Measurements from ENCODE around the gene CDON.

CDON gene

GRCh38 chr11:125938418-125938817 is 124.2 kb downstream of the CDON start:
- H3K4me1 ChIP-seq (ENCODE audit: insufficient read depth, low read length, poor library complexity, severe bottlenecking): no peaks in the 10 kb centered on the region
- H3K79me2 ChIP-seq (ENCODE audit: insufficient read depth, low read length): no peaks in the 10 kb centered on the region
- no peaks in the 10 kb centered on the region for H4K20me1 ChIP-seq (ENCODE audit: insufficient read depth, low read length, poor library complexity, severe bottlenecking)
- no peaks in the 10 kb centered on the region for H3K9me3 ChIP-seq (ENCODE audit: insufficient read depth, low read depth, low read length)
- no peak overlapping the region for H3K9ac ChIP-seq (ENCODE audit: low read depth, low read length, poor library complexity, severe bottlenecking)
- peaks cover 13% of the 10 kb centered on the region for H3K27me3 ChIP-seq (ENCODE audit: insufficient read depth, low read length, poor library complexity, severe bottlenecking)
- H2AFZ ChIP-seq (ENCODE audit: low read length): peak overlapping the region; percentile 98
- H3K36me3 ChIP-seq (ENCODE audit: insufficient read depth, low read length): no peaks in the 10 kb centered on the region
- no peaks in the 10 kb centered on the region for H3F3A ChIP-seq (ENCODE audit: low read depth)
- no peaks in the 10 kb centered on the region for H3K9me2 ChIP-seq (replicated peaks; ENCODE audit: low read depth, low read length)
- H3K4me3 ChIP-seq (ENCODE audit: low read length, poor library complexity, severe bottlenecking): no peak overlapping the region
- no peak overlapping the region for H3K4me2 ChIP-seq (ENCODE audit: low read depth, low read length, poor library complexity, severe bottlenecking)
- no peak for TF ChIP-seq EZH2phosphoT487 (IDR thresholded peaks at IDR 0.05; ENCODE audit: borderline replicate concordance)

DNA sequence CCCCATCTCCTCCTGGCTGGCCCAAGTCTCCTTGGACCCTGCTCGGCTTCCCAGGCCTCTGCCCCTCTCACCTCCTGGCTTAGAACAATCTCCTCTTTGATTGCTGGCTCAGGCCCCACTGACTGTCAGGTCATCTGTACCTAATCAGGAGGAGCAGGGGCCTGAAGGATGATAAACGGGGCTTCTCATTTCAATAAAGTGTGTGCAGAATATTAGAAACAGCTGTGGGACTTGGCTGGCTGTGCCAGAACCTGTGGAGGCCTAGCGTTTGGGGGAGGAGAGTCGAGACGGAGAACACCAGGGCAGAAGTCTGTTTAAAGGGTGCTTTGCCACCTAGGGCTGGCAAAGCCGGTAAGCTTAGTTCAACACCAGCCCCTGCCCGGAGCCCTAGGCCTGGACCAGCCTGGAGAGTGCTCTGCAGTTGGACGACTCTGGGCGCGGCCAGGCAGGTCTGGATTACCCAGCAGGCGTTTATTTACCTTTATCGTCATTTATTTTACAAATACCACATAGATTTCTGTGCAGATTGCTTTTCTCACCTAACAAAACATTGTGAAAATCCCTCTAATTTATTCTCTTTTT is 127.0 kb downstream of the CDON start:
- Histone ChIP-seq H3K9me2 (replicated peaks; ENCODE audit: low read depth, low read length) (no peaks in the 10 kb centered on the region), H3K4me3 (ENCODE audit: low read length, poor library complexity, severe bottlenecking) (no peak overlapping the region), H3K9ac (ENCODE audit: low read depth, low read length, poor library complexity, severe bottlenecking) (no peak overlapping the region), H2AFZ (ENCODE audit: low read length) (no peak overlapping the region), H3K27me3 (ENCODE audit: insufficient read depth, low read length, poor library complexity, severe bottlenecking) (peaks cover 18% of the 10 kb centered on the region), H3F3A (ENCODE audit: low read depth) (no peaks in the 10 kb centered on the region), H3K79me2 (ENCODE audit: insufficient read depth, low read length) (no peaks in the 10 kb centered on the region), H3K4me1 (ENCODE audit: insufficient read depth, low read length, poor library complexity, severe bottlenecking) (no peaks in the 10 kb centered on the region), H3K36me3 (ENCODE audit: insufficient read depth, low read length) (no peaks in the 10 kb centered on the region), H3K4me2 (ENCODE audit: low read depth, low read length, poor library complexity, severe bottlenecking) (no peak overlapping the region), H4K20me1 (ENCODE audit: insufficient read depth, low read length, poor library complexity, severe bottlenecking) (no peaks in the 10 kb centered on the region), H3K9me3 (ENCODE audit: insufficient read depth, low read depth, low read length) (no peaks in the 10 kb centered on the region)
- no peak for TF ChIP-seq CTCF (conservative IDR thresholded peaks at IDR 0.05; ENCODE audit: low read length)
- no peak for TF ChIP-seq EZH2phosphoT487 (IDR thresholded peaks at IDR 0.05; ENCODE audit: borderline replicate concordance)

DNA sequence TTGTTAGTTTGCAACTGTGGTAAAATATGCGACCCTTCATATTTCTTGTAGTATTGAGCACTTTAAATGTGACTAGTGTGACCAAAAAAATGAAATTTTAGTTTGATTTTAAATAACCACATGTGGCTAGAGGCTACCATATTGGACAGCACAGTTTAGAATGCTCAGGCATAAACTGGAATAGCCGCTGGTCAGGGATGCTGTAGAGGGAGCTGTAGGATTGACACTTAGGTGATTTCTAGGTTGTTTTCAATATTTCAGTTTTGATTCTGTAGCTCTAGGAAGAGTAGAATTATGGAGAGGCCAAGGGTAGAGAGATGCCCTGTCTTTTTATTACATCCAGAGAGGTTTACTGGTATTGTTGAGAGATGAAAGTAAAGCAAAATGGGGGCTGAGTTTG is 127.6 kb downstream of the CDON start:
- Histone ChIP-seq H3K36me3 (ENCODE audit: insufficient read depth, low read length) (no peaks in the 10 kb centered on the region), H3K4me2 (ENCODE audit: low read depth, low read length, poor library complexity, severe bottlenecking) (no peak overlapping the region), H3K9me2 (replicated peaks; ENCODE audit: low read depth, low read length) (no peaks in the 10 kb centered on the region), H3K9ac (ENCODE audit: low read depth, low read length, poor library complexity, severe bottlenecking) (no peak overlapping the region), H4K20me1 (ENCODE audit: insufficient read depth, low read length, poor library complexity, severe bottlenecking) (no peaks in the 10 kb centered on the region), H3F3A (ENCODE audit: low read depth) (no peaks in the 10 kb centered on the region), H2AFZ (ENCODE audit: low read length) (no peak overlapping the region), H3K27me3 (ENCODE audit: insufficient read depth, low read length, poor library complexity, severe bottlenecking) (peaks cover 18% of the 10 kb centered on the region), H3K79me2 (ENCODE audit: insufficient read depth, low read length) (no peaks in the 10 kb centered on the region), H3K4me1 (ENCODE audit: insufficient read depth, low read length, poor library complexity, severe bottlenecking) (no peaks in the 10 kb centered on the region), H3K9me3 (ENCODE audit: insufficient read depth, low read depth, low read length) (no peaks in the 10 kb centered on the region), H3K4me3 (ENCODE audit: low read length, poor library complexity, severe bottlenecking) (no peak overlapping the region)
- TF ChIP-seq CTCF (conservative IDR thresholded peaks at IDR 0.05; ENCODE audit: low read length) (0 out of 2 replicates have a peak, but pooled peaks have one; percentile 14), EZH2phosphoT487 (IDR thresholded peaks at IDR 0.05; ENCODE audit: borderline replicate concordance) (no peak)

DNA sequence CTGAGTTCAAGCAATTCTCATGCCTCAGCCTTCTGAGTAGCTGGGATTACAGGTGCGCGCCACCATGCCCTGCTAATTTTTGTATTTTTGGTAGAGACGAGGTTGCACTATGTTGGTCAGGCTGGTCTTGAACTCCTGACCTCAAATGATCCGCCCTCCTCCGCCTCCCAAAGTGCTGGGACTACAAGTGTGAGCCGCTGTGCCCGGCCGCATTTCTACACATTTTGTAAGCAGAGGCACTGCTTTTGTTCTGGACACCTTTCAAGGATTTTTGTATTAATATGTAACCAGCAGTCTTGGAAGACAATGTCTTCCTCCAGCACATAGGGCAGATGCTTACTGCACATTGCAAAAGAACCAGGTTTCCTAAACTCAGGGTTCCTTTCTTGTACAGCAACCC is 128.2 kb downstream of the CDON start:
- H3K79me2 ChIP-seq (ENCODE audit: insufficient read depth, low read length): no peaks in the 10 kb centered on the region
- peaks cover 18% of the 10 kb centered on the region for H3K27me3 ChIP-seq (ENCODE audit: insufficient read depth, low read length, poor library complexity, severe bottlenecking)
- no peak overlapping the region for H3K9ac ChIP-seq (ENCODE audit: low read depth, low read length, poor library complexity, severe bottlenecking)
- H3K4me2 ChIP-seq (ENCODE audit: low read depth, low read length, poor library complexity, severe bottlenecking): no peak overlapping the region
- no peaks in the 10 kb centered on the region for H3F3A ChIP-seq (ENCODE audit: low read depth)
- no peaks in the 10 kb centered on the region for H3K9me2 ChIP-seq (replicated peaks; ENCODE audit: low read depth, low read length)
- H3K4me1 ChIP-seq (ENCODE audit: insufficient read depth, low read length, poor library complexity, severe bottlenecking): no peaks in the 10 kb centered on the region
- H3K4me3 ChIP-seq (ENCODE audit: low read length, poor library complexity, severe bottlenecking): no peak overlapping the region
- no peak overlapping the region for H2AFZ ChIP-seq (ENCODE audit: low read length)
- H4K20me1 ChIP-seq (ENCODE audit: insufficient read depth, low read length, poor library complexity, severe bottlenecking): no peaks in the 10 kb centered on the region
- no peaks in the 10 kb centered on the region for H3K9me3 ChIP-seq (ENCODE audit: insufficient read depth, low read depth, low read length)
- no peaks in the 10 kb centered on the region for H3K36me3 ChIP-seq (ENCODE audit: insufficient read depth, low read length)
- TF ChIP-seq EZH2phosphoT487 (IDR thresholded peaks at IDR 0.05; ENCODE audit: borderline replicate concordance): no peak
- no peak for TF ChIP-seq CTCF (conservative IDR thresholded peaks at IDR 0.05; ENCODE audit: low read length)
